Panc1 (cell line): ENCODE results near the gene CIDEA. TPM values are rescaled to one million over a fixed set of nuclear protein-coding genes. Genes with fewer than 3 reads are reported as not detected.

ENCODE experiments used
- ATAC-seq: fragments of 200-7000 bp; cut with Tn5 transposase; 2 replicates; pipeline ENCODE4 v1.9.1; 2020; ENCODE audit warnings: mild to moderate bottlenecking, moderate library complexity
- BruUV-seq: library from RNA; stranded (reverse); fragments of 400-500 nt; replicated peaks from 2 replicates; lab custom pipeline; 2021; lab: Mats Ljungman, UMichigan
- CTCF ChIA-PET: fragments of 300-600 bp; sonication (Branson Sonifier 250); formaldehyde crosslinking; loops from one replicate; lab custom pipeline; 2022; ENCODE audit warnings: antibody characterized with exemption; lab: Charles Lee
- POLR2A ChIA-PET: fragments of 300-600 bp; sonication (Branson Sonifier 250); formaldehyde crosslinking; loops from one replicate; lab custom pipeline; 2022; ENCODE audit warnings: antibody characterized with exemption; lab: Charles Lee
- DNase-seq: peaks from one replicate; pipeline ENCODE4 v3.0.0-alpha.2; 2010; ENCODE audit warnings: low read depth, low spot score
- H3K27ac ChIP-seq: 2 replicates; pipeline ENCODE4 v1.5.1; 2011; ENCODE audit warnings: mild to moderate bottlenecking, low read length, inconsistent platforms
- H3K27me3 ChIP-seq: fragments of 200-500 bp; sonication (Bioruptor generic); 2 replicates; pipeline ENCODE4 v1.6.0; 2014; ENCODE audit warnings: low read length, inconsistent platforms; ENCODE audit not compliant: control insufficient read depth, insufficient read depth
- H3K36me3 ChIP-seq: fragments of 200-500 bp; sonication (Bioruptor generic); 2 replicates; pipeline ENCODE4 v1.5.1; 2014; ENCODE audit warnings: inconsistent platforms, mild to moderate bottlenecking, low read length, moderate library complexity; ENCODE audit not compliant: control insufficient read depth, insufficient read depth
- H3K4me1 ChIP-seq: 2 replicates; pipeline ENCODE4 v1.5.1; 2011; ENCODE audit warnings: inconsistent platforms, mild to moderate bottlenecking, low read length, moderate library complexity; ENCODE audit not compliant: control insufficient read depth, insufficient read depth
- H3K4me3 ChIP-seq, 2 experiments: 2 replicates each; pipeline ENCODE4 v1.5.1; 2011 to 2012; ENCODE audit warnings: low read depth in 2 of 2, low read length in 2 of 2, mild to moderate bottlenecking in 2 of 2, inconsistent platforms in 1 of 2, moderate library complexity in 1 of 2
- H3K9me3 ChIP-seq: fragments of 200-500 bp; sonication (Bioruptor generic); 2 replicates; pipeline ENCODE4 v1.5.1; 2014; ENCODE audit warnings: low read depth, mild to moderate bottlenecking, inconsistent platforms, low read length, moderate library complexity; ENCODE audit not compliant: control insufficient read depth, insufficient read depth
- CTCF ChIP-seq: fragments of 450-650 bp; IDR thresholded peaks from 2 replicates; pipeline ENCODE4 v1.5.1; 2017; ENCODE audit warnings: mild to moderate bottlenecking
- POLR2AphosphoS5 ChIP-seq: IDR thresholded peaks from 2 replicates; pipeline ENCODE4 v1.6.1; 2012; ENCODE audit warnings: mild to moderate bottlenecking, low read depth, low read length, moderate library complexity
- SIN3A ChIP-seq: IDR thresholded peaks from 2 replicates; pipeline ENCODE4 v1.6.1; 2012; ENCODE audit warnings: low read depth, mild to moderate bottlenecking, low read length, moderate library complexity, borderline replicate concordance; ENCODE audit not compliant: insufficient read depth
- TCF7L2 ChIP-seq: IDR thresholded peaks from 2 replicates; pipeline ENCODE4 v1.6.1; 2011; ENCODE audit warnings: mild to moderate bottlenecking, low read depth, low read length, inconsistent platforms
- in situ Hi-C: cut with HindIII; loops from 2 replicates; pipeline ENCODE4 v1.10.0; 2016; ENCODE audit warnings: low sequenced_read_pairs, low pct_unique_long_range_greater_than_20kb
- intact Hi-C: fragments of 100-400 bp; cut with micrococcal nuclease; formaldehyde crosslinking; loops from one replicate; pipeline ENCODE4 v1.10.0; 2022; ENCODE audit not compliant: unreplicated experiment
- total RNA-seq: library from RNA; stranded (reverse); gene quantifications from one replicate; pipeline ENCODE4 v1.2.1, GENCODE V29; 2021; ENCODE audit not compliant: unreplicated experiment
- TF ChIP-seq, protein P1 (sequence below), 2 experiments: IDR thresholded peaks; 2 replicates each; pipeline ENCODE4 v1.6.1; 2011 to 2012; ENCODE audit warnings: low read depth in 2 of 2, control low read depth in 1 of 2, low read length in 1 of 2, mild to moderate bottlenecking in 1 of 2, moderate library complexity in 1 of 2; ENCODE audit not compliant: insufficient read depth in 1 of 2

CIDEA gene
- total RNA-seq, 1 experiment from 2014 or later, result not detected

DNA sequence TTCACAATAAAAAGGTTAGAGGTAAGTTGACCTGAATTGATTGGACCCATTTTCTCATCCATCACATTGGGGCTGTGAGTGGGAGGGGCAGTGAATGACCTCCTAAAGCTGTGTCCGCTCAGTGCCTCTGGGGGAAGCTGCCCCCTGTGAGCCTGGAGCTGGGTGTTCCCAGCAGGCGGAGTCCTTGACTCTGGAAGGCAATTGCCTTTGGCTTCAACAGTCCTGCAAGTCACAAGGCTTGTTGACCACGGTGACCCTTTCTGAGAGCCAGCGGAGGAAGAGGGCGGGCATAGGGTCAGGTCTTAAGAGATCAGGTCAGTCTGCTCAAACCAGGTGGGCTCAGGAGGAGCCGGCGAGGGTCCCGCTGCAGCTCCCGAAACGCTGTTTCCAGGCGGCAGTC, 1.1 kb upstream of the CIDEA start:
- intact Hi-C loops (no loop called here), in situ Hi-C loops (no loop called here)
- TF ChIP-seq SIN3A (no peak), TCF7L2 (no peak), POLR2AphosphoS5 (no peak), CTCF (no peak)
- TF ChIP-seq, protein P1, sequence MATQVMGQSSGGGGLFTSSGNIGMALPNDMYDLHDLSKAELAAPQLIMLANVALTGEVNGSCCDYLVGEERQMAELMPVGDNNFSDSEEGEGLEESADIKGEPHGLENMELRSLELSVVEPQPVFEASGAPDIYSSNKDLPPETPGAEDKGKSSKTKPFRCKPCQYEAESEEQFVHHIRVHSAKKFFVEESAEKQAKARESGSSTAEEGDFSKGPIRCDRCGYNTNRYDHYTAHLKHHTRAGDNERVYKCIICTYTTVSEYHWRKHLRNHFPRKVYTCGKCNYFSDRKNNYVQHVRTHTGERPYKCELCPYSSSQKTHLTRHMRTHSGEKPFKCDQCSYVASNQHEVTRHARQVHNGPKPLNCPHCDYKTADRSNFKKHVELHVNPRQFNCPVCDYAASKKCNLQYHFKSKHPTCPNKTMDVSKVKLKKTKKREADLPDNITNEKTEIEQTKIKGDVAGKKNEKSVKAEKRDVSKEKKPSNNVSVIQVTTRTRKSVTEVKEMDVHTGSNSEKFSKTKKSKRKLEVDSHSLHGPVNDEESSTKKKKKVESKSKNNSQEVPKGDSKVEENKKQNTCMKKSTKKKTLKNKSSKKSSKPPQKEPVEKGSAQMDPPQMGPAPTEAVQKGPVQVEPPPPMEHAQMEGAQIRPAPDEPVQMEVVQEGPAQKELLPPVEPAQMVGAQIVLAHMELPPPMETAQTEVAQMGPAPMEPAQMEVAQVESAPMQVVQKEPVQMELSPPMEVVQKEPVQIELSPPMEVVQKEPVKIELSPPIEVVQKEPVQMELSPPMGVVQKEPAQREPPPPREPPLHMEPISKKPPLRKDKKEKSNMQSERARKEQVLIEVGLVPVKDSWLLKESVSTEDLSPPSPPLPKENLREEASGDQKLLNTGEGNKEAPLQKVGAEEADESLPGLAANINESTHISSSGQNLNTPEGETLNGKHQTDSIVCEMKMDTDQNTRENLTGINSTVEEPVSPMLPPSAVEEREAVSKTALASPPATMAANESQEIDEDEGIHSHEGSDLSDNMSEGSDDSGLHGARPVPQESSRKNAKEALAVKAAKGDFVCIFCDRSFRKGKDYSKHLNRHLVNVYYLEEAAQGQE (IDR thresholded peaks at IDR 0.05; ENCODE audit: insufficient read depth in 1 of 2, low read depth in 2 of 2, low read length in 1 of 2), result no peak
- Histone ChIP-seq H3K27me3 (no peaks in the 10 kb centered on the region; the same call in 1 of the 2 replicates), H3K4me1 (no peaks in the 10 kb centered on the region), H3K36me3 (no peaks in the 10 kb centered on the region), H3K9me3 (no peaks in the 10 kb centered on the region), H3K4me3 (no peak overlapping the region), H3K27ac (no peak overlapping the region)
- ChIA-PET CTCF (no interaction called here), POLR2A (no interaction called here)
- no TSS peak for BruUV-seq
- ATAC-seq, result no peak
- no peak for DNase-seq

DNA sequence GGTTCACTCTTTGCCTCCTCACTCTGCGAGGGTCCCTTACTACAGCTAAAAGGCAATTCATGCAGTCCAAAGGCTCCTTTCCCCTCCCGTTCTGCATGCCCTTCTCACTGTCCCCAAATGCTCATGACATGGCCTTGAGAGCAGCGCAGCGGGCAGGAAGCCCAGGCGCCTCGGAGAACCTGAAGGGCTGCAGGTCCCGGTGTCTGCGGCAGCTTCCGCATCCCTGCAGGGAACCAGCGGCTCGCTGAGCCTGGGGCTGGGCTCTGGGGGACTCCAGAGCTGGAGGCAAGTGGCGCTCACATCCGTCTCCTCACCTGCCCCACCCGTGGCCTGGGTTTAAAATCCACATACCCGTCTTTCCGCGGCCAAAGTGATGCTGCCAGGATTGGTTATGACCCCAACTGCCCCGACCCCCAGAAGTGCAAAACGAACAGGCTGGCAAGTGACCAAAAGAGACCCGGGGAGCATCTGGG, 462 bp upstream of the CIDEA start:
- DNase-seq, result no peak
- BruUV-seq, result no TSS peak
- H3K36me3 ChIP-seq, result no peaks in the 10 kb centered on the region
- CTCF ChIA-PET, result no interaction called here
- in situ Hi-C loops (no loop called here), intact Hi-C loops (no loop called here)
- H3K9me3 ChIP-seq, result no peaks in the 10 kb centered on the region
- no peak for TF ChIP-seq CTCF
- TF ChIP-seq SIN3A, result no peak
- TF ChIP-seq, protein P1 (IDR thresholded peaks at IDR 0.05; ENCODE audit: insufficient read depth in 1 of 2, low read depth in 2 of 2, low read length in 1 of 2), result no peak
- no peak for TF ChIP-seq TCF7L2
- no peak for TF ChIP-seq POLR2AphosphoS5
- ATAC-seq, result peak; percentile 52; the same call in 1 of the 2 replicates
- no peaks in the 10 kb centered on the region for H3K4me1 ChIP-seq
- peak overlapping the region in 1 of 2 experiments; percentile 14; a peak in 1 of 4 replicates for H3K4me3 ChIP-seq
- POLR2A ChIA-PET, result no interaction called here
- no peak overlapping the region for H3K27ac ChIP-seq
- no peaks in the 10 kb centered on the region; the same call in 1 of the 2 replicates for H3K27me3 ChIP-seq
